NCI-H2029 (cell line): Measurements from ENCODE around the gene QPCT.
"Not testable (repeated sequence)": the region's sequence is repeated elsewhere in the genome, so short reads cannot be mapped to it uniquely, and the experiment has no call there.

Source experiments
- DNase-seq: peaks from one replicate; lab custom pipeline; 2025; lab: John Stamatoyannopoulos, UW

Gene QPCT

DNA sequence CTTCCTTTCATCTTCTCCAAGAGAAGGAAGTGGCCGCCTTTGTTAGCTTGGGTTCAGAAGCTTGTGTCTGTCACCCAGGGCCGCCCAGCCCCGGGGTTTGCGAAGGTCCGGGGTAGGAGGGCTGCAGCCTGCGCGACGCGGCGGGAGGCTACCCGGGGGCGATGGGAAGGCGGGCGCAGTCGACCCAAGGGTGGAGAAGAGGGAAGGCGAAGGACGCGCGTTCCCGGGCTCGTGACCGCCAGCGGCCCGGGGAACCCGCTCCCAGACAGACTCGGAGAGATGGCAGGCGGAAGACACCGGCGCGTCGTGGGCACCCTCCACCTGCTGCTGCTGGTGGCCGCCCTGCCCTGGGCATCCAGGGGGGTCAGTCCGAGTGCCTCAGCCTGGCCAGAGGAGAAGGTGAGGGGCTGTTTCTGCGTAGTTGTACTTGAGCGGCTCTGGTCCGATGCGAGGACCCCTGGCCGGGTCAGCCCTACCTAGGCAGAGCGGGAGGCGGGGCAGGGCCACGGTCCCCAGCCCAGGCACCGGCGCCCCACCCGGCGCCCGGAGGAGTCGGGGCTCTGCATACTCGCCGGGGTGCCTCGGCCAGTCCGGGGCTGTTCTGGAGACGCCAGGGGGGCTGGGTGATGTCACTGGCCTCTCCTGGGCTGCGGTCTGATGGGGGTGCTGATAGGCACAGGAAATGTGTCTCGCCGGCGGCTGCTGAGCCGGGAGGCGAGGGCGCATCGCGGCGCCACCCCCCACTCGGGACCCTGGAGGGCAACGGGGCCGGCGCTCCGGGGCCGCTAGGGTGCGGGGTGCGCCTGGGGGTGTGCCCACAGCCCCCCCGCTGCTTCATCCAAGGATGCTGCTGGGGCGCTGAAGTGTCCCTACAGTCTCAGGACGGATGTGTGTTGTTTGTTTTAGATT lies at the start of gene QPCT:
Gene QPCT (plus strand): TSS at position 178 of the 909 bp plus-strand sequence. CDS start 102 bp downstream, at position 280.
- DNase-seq: no peak

DNA sequence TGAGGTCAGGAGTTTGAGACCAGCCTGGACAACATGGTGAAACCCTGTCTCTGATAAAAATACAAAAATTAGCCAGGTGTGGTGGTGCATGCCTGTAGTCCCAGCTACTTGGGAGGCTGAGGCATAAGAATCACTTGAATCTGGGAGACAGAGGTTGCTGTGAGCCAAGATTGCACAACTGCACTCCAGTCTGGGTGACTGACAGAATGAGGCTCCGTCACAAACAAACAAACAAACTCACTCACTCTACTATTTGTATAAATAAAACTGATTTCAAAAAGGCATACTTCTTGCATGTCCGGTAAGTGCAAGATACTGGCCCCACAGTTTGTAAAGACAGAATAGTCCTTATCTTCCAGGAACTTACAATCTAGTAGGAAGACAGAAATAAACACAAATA lies 49.6 kb upstream of the QPCT start:
- not testable (repeated sequence) for DNase-seq

DNA sequence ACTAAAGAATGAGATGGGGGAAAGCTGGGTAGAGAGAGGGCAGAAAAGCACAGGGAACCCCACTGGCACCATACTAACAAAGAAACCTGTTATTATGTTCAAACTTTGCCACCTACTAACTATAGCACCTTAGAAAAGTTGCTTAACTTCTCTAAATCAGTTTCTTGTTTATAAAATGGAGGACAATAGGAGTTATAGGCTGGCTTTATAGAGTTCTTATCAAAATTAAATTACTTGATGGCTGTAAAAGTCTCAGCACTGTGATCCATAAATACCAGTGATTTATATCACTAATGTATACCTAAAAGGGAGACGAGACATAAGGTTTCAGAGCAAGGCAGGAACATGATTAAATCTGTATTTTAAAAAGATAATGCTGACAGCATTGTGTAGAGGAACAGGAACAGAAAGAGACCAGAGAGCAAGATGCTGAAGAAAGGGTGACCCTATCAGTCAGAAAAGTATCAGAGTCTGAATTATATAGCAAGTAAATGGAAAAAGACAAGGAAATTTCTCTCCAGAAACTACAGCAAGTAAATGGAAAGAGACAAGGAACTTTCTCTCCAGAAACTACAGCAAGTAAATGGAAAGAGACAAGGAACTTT lies 48.9 kb upstream of the QPCT start:
- no peak for DNase-seq

DNA sequence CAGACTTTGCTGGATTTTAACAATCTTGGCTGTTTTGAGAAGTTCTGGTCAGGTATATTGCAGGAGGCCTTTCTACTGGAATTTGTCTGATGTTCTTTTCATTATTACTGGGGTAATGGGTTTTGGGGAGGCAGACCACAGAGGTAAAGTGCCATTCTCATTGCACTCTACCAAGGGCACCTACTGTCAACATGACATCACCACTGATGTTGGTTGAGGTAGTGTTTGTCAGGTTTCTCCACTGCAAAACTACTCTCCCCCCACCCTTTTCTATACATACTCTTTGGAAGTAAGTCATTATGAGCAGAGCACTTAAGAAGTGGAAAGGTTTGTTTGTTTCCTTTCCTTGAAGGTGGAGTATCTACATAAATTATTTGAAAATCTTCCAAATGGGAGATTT lies 46.8 kb upstream of the QPCT start:
- no peak for DNase-seq

DNA sequence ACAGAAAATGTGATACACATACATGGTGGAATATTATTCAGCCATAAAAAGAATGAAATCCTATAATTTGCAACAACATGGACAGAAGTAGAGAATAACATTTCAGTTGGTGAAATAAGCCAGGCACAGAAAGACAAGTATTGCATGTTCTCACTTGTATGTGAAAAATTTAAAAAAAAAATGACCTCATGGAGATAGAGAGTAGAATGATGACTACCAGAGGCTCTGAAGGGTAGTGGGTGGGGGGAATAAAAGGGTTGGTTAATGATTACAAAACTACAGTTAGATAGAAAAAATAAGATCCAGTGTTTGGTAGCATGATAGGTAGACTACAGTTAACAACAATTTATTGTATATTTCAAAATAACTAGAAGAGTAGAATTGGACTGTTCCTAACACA lies 44.3 kb upstream of the QPCT start:
- DNase-seq: no peak

DNA sequence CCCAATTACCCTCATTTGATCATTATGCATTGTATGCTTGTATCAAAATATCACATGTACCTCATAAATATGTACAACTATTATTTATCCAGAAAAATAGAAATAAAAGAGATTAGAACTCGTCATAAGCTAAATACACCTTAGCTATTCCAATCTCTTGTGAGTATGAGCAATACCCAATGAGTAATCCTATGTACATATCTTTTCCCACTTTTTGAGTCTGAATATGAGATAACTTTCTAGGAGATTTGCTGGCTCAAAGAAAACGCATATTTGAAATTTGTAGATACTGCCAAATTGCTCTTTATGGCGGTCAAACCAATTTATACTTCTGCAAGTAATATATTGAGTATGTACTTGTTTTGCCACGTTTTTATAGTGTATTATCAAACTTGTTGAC lies 43.9 kb upstream of the QPCT start:
- no peak for DNase-seq

DNA sequence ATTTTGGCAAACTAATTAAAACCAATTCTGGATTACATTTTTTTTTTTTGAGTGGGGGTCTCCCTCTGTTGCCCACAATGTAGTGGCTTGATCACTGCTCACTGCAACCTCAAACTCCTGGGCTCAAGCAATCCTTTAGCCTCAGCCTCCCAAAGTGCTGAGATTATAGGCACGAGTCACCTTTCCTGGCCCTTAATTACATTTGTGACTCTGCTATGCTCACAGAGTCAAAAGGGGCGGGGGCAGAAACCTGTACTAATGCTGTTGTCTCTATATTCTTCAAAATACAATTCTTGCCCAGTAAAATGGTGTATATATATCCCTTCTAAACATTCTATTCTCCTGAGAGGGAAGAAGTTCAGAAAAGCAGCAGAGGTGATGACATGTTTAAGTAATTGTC lies 43.0 kb upstream of the QPCT start:
- no peak for DNase-seq

DNA sequence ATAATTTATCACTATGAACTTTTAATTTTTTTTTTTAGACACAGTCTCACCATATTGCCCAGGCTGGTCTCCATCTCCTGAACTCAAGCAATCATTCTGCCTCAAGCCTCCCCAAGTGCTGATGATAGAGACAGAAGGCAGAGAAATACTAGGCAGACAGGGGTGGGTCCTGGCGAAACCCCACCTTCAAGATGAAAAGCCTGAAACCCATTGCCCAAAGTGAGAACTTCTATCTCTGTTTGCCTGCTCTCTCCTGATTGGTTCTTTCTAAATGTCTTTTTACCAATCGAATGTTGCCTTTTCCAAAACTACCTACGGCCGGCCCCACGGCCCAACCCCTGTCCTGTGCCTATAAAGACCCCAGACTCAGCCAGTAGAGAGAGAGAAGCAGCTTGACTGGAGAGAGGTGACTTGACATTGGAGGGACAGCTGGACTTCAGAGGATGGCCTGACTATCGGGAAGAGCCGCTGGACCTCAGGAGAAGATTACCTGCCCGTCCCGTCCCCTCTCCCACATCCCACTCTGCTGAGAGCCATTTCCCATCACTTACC lies 41.7 kb upstream of the QPCT start:
- DNase-seq: no peak

DNA sequence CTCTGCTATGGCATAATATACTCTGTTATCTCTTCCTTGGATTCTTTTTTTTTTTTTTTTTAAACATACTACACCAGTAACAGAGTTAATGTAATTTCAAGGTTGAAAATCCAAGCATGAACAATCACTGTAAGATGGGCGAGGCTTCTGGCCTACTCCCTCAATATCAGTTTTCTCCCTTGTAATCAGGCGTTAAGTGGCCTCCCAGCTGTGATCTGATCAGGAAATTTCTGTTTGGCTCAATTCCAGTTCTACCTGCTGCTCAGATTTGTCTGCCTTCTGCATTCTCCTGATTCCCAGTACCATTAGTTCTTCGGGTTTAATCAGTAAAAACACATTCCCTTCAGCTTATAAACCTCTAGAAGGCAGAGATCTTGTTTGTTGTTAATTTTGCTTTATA lies 38.4 kb upstream of the QPCT start:
- peak; percentile 34 for DNase-seq

DNA sequence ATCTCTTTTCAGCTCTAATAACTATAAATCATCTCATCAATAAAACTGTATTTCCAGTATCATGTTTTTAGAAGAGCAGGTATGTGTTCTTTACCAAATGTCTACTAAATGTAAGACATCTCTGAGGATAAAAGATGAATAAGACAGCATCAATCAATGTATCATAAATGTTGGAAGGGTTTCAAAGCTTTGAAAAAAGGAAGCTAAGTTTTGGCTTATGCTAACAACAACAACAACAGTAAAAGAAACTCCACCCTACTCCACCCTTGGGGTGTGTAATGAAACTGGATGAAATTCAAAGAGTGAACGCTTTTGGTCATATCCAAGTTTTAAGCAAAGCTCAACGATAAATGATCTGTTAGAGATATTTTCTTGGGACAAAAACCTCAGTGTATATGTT lies 36.9 kb upstream of the QPCT start:
- DNase-seq: no peak

DNA sequence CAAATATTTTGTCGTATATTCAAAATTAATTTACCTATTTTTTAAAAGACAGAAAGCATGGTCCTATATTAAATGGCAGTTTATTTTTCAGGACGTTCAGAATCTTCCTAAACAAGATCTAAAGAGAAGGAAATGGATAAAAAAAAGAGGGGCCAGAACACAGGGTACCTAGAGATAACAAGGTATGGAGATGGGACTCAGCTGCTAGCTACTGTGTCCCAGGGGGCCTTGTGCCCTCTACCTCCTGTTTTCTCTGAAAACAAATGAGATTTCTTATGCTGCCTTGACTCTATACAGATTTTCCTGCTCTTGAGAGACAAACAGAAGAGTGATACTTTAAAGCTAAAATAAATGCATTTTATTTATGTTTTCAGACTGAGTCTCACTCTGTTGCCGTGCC lies 29.1 kb upstream of the QPCT start:
- DNase-seq: no peak

DNA sequence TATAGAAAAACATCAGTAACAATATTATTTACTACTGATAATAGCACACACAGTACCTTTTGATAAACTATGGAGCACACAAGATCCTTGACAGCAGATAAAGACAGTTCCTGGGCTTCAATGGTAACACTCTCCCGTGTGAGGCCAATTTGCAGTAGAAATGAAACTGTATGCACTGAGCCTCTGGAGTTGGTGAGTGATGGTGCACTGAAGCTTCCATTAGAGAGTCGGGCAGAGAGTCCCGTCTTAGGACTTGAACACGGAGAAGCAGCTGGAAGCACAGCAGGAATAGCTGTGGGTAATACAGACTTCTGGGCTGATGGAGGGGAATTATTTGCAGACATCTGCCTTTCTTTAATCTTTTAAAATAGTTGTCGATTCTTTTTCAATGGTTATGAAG lies 28.2 kb upstream of the QPCT start:
- DNase-seq: no peak

DNA sequence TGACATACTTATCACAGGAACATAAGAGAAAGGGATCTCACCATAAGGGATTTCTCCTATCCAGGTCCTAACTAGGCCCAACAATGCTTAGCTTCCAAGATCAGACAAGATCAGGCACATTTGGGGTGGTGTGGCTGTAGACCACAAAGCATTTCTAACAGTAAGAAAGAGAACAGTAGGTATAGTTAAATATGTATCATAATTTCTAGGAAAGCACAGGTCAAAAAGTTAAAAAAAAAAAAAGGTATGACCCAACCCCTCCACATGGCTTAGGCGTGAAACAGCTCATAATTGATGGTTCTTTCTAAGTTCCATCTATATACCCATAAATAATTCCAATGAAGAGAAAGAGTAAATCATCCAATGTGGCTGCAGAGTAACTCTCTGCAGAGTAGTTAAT lies 26.7 kb upstream of the QPCT start:
- DNase-seq: no peak

DNA sequence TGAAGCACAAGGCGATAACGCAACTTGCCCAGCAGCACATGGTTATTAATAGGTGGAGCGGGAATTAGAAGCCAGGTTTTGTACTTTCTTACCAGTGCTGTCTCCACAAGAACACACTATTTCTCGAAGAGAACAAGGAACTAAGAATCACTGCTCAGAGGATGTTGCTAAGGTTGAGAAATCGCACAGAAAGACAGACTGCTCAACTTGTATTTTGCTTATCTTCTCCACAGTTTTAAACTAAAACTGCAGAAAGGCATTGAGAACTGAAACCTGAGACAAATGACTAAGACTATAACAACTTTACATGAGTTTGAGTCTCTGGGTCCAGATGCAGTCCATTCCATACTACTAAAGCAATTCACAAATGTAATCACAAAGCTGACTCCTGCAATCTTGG lies 26.0 kb upstream of the QPCT start:
- DNase-seq: no peak

DNA sequence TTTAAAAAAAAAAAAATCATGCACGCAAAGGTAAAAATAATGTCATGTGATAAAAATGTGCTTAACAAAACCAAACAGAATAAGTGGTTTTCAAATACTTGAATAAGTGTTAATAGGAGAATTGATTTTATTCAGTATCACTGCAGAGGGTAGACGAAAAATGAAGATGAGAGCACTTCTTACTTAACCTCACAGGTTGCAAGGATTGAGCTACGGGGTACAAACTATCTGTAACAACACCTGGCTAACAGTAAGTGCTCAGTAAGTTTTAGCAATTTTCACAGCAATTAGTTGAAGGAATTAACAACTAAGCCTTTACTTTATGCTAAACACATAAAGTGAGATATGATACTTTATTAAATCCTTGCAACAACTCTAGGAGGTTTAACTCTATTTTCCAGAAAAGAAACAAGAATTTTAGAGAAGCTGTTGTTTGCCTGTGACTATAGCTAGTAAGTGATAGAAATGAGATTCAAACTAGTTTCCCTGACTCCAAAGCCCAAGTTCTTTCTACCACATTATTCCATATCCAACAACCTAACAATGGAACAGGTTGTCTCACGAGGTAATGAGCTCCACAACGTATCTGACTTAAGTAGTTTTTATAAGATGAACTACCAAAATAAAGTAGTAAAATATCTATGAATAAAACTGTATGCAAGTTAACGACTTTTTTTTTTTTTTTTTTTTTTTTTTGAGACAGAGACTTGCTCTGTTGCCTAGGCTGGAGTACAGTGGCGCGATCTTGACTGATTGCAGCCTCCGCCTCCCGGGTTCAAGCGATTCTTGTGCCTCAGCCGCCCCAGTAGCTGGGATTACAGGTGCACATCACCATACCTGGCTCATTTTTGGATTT lies 24.4 kb upstream of the QPCT start:
- DNase-seq: no peak

DNA sequence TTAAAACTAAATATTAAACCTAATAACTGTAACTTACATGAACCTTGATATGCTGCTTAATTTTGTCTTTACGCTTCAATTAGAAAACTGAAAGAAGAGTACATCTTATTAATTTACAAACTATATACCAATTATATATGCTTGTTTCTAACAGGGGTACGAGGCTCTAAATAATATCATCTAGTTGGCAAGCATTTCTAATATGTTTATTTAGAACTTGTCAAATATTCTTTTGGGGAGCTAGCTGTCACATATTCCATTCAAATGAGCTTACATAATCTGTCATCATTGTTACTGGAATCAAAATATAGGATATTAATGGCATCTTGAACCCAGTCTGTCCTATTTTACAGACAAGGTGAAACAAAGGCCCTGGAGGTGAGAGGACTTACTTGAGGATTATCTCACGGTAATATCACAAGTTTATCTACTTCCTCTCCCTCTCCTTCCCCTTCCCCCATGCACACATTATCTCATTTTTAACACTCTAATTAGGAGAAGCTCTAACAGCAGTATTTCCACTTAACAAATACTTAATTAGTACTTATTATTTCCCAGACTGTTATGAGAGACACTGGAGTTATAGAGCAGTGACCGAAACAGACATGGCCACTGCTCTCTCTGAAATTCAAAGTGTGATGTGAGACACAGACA lies 23.3 kb upstream of the QPCT start:
- DNase-seq: no peak

DNA sequence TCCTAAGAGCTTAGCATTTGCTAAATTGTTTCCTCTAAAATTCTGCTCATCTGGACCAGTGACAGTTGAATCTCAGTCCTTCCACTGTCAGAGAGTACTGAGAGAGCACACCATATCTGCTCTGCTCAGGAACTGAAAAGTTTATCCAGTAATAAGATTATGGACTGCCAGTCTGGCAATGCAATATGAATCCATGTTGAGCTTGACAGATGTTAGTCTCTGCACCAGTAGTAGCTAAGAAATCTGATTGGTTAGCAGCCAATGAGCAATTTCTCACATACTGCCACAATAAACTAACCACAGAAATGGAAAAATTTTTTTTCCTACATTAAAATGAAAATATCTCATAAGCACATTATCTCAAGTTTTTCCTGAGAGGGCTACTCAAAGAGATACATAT lies 22.1 kb upstream of the QPCT start:
- DNase-seq: no peak

DNA sequence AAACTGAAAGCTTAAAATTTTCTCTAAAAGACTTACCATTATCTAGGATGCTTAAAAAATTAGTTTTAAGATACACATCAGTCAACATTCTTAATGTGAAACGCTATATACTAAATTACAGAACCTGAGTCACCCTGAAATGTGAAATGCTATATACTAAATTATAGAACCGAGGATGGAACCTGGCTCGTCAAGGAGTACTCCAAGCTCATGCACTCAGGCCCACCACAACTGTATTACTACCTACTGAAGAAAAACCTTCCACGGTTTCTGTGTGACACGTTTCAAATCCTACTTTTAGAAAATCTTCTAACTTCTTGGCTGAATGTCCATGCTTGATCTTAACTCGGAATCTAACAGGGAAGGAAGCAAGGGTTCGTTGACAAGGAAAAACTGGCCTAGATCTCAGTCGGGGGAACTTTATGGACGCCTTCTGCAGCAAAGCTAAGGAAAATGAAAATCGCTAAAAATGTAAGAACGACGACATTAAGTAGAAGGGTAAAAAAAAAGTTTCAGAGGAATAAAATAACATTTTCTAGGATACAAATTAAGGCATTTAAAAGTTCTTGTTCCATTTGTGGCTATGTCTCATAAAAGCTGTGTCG lies 21.2 kb upstream of the QPCT start:
- no peak for DNase-seq

DNA sequence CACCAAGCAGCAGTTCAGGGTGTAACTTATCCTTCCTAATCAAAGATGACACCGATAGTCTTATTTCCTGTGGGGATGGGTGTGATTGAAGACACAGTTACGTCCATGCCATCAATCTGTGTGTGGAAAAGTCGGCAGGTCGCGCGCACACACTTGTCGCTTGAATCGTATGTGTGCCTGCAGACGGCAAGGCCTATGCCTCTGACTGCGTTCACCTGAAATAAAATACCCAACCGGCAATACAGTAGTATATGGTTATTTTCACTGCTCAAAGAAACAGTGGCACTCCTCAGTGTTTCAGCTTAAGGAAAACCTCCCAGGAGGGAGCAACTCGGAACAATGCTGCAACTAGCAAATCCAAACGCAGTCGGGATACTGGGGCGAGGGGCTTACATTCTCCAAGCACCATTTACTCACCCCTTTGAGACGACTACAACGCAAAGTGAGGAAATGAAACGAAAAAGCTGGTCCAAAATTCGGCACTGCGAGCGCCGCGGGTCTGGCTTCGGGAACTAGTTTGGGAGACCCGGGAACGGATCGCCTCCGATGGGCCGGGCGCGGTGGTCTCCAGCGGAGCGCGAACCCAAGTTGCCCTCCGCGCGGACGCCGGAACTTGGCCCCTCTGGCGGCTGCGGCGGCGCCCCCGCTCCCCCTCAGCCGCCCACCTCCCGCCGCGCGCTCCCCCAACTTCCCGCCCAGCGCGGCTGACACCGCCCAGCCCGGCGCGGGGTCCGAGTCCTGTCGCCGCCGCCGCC lies 20.5 kb upstream of the QPCT start:
- DNase-seq: no peak

DNA sequence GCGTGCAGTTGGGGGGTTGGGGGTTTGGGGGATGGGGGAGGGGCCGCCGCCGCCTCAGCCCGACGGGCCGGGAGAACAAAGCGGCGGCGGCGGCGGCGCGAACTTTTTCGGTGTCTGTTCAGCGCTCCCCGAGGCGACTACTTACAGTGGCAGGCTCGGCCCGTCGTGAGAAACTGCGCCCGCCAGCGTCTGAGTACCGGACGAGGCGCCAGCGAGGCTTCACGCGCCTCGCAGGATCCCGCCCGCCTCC lies 20.0 kb upstream of the QPCT start:
- DNase-seq: no peak
